Stimulated activated CD8-positive, alpha-beta memory T cell treated with anti-CD3 and anti-CD28 coated beads, Interleukin-15, amount 100 ng/mL, for 48 hours (primary cell): ENCODE measurements around the gene SRSF2.
"Not testable (repeated sequence)": the region's sequence is repeated elsewhere in the genome, so short reads cannot be mapped to it uniquely, and the experiment has no call there.

Source experiments
- DNase-seq, 2 donors: peaks; one replicate each; pipeline ENCODE4 v3.0.0-alpha.2; 2020; ENCODE audit warnings: low read depth in 2 of 2

The SRSF2 gene

DNA sequence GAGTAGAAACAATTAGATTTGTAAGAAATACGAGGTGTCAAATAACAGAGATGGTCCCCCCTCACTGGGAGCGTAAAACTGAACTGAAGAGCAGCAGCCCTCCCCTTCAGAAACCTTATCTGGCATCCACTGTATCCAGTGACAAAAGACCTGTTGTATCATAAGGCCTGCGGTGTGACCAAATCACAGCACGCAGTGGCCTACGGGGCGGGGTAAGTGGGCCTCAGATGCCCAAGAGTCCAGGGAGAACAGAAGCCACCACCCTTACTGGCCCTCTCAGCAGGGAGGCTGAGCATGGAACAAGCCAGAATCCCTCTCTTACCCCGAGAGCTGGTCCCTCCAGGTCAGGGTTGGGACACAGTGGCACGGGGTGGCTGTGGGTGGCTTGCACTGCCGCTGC, 16.2 kb downstream of the SRSF2 start:
- DNase-seq = no peak

DNA sequence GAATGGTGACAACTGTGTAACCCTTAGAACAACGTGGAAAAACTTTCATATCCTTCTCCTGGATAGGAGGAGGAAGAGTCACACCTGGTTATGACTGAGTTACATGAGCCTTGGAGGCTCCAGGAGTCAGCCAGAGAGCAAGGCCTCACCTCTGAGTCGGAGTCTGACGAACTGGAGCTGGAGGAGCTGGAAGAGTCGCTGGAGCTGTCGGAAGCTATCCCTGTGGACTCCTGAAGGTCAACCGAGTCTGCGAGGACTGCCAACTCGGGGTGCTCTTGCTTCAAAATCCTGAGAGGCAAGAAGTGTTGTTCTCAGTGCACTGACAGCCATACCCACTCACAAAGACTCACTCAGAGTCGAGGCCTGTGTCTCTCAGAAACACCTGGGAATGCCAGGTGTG, 16.9 kb downstream of the SRSF2 start:
- no peak for DNase-seq

DNA sequence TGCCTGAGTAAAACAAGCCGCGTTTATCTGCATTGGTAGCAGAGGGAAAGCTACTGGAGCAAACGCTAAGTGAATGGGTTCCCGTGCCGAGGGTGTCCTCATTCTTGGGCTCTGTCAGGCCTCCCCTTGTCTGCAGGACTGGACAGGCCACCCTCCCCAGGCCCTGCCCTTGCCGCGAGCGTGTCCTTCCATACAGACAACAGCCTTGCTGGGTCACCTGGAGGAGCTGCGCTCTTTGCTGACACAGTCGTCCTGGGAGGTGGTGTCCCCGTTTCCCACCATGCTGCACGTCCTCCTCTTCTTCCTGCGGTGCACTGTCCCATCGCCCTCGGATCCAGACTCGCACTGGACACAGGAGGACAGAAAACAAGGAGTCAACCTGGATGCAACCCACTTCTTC, 18.6 kb downstream of the SRSF2 start:
- DNase-seq = no peak

DNA sequence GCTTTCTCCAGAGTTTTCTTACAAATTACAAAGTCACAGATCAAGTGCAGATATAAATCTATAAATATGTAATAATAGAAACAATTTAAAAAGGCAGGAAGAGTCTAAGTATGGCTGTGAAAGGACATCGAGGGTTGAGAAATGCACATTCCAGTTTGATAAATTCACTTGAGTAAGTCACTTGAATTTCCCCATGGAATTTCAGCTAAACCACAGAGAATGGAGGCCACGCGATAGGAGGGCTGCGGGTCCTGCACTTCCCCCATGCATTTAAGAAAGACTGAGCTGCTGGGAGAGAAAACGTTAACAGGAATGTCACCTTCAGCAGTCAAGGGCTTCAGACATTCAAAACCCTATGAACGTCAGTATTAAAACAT, 20.3 kb downstream of the SRSF2 start:
- no peak for DNase-seq

DNA sequence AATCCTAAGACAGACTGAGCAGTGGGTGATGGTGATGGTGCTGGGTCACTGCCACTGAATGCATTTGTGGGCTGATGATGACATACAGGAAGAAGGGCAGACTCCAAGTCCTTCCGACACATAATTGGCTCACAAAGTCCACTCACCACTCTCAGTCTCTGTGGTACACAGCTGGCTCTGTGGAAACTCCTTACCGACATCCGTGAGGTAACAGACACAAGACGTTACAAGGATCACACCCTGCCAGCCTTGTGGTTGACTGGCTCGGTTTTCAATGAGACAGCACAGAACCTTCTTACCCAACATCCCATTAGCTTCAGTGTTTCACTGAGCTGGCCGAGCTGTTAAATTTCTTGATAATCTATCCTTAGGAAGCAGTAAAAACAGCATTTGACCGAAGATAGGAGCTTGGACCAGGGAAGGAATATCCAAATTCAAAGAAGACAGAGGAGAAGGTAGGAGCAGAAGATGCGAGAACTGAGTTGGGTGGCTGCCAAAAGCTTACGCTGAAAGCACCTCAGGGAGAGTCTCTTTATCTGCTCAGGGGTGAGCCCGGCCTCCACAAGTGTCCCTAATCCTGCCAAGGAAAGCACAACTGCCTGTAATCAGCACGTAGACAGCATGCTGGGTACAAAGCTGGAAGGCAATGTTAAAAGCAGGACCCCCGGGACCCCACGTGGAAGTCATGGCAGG, 20.8 kb downstream of the SRSF2 start:
- peak; percentile 70 to 71 for DNase-seq

DNA sequence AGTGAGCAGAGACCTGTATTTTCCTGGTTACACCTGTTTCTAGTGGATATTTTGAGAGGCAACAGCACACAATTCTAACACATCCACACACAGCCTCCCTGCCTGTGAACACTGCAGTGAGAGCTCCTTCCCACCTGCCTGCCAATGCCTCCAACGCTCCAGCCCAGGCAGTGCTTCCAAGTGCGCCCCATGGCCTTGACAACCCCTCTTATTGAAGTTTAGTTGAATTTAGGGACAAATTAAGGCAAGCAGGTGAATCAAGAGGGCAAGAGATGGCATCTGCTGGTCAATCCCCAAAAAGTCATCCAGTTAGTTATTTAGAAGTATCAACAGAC, 21.7 kb downstream of the SRSF2 start:
- DNase-seq = no peak

DNA sequence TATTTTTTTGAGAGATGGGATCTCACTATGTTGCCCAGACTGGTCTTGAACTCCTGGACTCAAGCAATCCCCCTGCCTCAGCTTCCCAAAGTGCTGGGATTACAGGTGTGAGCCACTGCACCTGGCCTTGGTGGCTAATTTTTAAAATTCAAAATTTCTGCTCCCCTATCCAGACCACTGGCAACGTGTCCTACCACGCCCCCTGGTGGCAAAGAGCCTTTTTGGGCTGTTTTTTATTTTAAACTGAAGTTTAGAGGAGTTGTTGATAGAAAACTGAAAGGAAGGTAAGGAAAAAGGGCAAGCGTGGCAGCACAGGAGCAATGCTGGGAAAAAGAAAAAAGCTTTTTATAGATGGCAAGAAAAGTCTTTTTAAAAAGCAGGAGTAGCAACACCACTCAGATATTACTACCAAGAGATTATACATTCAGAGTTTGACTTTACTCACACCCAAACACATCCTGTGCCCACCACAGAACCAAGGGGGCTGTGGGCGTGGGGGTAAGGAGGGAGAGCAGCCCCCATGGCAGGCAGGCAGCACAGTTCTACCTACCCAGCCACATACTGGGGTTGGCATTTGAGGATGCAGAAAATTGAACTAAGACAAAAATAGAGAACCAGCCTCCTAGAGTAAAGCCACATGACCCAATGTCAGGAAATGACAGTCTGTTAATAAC, 22.2 kb downstream of the SRSF2 start:
- DNase-seq = peak in 1 of 2 donors; percentile 58

DNA sequence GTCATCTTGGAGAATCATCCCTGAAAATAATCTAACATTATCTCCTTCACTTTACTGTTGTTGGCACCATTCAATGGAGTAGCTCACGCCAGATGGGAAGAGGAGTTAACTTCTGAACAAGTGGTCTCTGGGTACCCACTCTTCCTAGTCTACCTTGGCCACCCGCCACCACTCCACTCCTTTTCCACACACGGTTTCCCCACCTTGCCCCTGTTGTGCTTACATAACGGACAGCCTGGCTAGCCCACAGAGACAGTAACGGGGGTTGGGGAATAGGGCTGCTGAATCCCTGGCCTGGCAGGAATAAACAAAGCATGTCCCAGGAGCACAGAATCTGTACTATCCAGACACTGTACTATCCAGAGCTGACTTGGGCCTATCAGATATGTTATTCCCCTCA, 22.8 kb downstream of the SRSF2 start:
- DNase-seq = no peak

DNA sequence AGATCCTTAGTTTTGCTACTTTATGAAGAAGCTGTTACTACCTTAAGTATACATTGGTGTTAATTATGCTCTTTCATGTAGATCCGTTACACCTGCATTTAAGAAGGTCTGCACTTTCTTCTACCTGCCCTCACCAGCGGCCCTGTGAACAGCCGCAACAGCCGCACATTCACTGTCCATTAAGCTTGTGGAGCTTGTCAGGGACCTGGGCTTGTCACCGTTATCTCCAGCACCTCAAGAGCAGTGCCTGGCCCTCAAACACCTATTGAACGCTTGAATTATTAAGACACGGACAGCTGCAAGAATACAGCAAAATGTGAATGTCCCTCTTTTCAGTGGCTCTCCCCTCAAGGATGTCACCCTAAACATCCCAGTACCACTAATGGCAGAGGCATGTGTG, 23.4 kb downstream of the SRSF2 start:
- DNase-seq = no peak

DNA sequence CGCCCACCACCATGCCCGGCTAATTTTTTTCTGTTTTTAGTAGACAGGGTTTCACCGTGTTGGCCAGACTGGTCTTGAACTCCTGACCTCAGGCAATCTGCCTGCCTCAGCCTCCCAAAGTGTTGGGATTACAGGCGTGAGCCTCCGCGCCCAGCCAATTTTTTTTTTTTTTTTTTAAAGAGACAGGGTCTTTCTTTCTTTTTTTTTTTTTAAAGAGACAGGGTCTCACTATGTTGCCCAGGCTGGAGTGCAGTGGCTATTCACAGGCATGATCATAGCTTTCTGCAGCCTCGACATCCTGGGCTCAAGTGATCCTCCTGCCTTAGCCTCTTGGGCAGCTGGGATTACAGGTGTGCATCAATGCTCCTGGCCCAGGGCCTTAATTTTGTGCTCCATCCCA, 24.8 kb downstream of the SRSF2 start:
- not testable (repeated sequence) for DNase-seq

DNA sequence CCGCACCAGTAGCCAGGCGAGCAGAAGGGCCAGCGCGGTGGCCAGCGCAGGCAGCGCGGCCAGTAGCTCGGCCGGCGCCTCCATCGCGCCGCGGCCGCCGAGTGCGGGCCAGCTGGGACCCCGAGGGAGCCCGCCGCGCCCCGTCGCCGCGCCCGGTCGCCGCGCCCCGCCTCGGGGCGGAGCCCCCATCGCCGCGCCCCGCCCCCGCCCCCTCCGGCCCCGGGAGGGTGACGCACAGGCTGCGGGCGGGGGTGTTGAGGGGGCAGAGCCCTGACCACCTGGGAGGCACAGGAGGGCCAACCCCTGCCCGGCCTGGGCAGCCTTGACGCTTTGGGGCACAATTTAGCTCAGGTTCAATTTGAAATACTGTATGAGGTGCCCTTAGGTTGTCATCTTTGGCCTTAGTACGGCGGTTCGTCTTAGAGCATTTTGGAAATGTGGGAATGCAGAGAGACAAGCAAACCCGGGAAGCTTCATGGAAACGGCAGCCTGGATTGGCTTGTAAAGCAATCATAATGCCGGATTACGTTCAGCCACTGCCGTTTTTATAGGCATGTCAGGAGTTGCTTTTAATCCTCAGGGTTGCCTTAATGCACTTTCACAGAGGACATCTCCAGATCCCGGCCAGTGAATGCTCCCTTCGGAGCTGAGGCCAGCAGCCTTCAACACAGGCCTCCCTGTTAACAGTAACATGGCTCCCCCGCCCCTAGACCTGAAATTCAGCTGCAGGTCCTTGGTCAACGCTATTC, 26.1 kb downstream of the SRSF2 start, which contains the start of gene MXRA7:
TSS of gene MXRA7 (minus strand) at position 103 of the 749 bp plus-strand sequence. CDS start at position 84, 19 bp downstream.
- peak; percentile 46 to 59 for DNase-seq

DNA sequence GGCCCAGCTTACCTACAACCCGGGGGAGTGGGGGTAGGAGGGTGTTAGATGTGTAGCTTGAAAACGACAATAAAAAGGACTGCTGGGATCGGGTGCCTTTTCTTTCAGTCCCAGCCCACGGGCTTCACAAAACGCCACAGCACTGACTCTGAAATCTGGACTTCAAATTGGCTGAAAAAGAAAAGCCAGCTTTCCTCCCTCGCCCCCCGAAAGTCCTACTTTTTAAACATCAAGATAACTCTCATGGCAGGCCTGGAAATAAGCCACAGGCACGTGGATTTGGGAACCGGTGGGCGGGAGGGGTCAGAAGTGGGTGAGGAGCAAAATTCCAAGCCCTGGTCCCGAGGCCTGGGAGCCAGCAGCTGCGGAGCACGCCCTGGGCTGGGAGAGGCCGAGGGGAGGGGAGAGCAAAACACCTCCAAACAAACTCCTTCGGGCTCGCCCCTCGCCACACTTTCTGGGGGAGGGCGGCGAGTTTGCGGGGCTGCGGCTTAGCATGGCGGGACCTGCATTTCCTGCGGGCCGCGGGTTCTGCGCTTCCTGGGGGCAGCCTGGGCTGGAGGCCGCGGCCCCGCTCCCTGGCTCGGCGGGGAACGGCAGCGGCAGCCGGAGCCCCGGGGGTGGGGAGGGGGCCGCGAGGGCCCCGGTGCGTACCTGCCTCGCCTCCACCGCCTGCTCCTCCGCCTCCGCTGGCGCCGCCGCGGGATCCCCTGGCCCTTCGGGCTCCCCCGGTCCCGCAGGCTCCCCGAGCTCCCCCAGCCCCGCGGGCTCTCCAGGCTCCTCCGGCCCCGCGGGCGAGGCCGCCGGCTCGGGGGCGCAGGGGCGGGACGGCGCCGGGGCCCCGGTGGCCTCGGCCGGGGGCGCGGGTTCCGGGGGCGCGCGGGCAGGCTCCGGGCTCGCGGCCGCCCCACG, 26.9 kb downstream of the SRSF2 start:
- not testable (repeated sequence) for DNase-seq

DNA sequence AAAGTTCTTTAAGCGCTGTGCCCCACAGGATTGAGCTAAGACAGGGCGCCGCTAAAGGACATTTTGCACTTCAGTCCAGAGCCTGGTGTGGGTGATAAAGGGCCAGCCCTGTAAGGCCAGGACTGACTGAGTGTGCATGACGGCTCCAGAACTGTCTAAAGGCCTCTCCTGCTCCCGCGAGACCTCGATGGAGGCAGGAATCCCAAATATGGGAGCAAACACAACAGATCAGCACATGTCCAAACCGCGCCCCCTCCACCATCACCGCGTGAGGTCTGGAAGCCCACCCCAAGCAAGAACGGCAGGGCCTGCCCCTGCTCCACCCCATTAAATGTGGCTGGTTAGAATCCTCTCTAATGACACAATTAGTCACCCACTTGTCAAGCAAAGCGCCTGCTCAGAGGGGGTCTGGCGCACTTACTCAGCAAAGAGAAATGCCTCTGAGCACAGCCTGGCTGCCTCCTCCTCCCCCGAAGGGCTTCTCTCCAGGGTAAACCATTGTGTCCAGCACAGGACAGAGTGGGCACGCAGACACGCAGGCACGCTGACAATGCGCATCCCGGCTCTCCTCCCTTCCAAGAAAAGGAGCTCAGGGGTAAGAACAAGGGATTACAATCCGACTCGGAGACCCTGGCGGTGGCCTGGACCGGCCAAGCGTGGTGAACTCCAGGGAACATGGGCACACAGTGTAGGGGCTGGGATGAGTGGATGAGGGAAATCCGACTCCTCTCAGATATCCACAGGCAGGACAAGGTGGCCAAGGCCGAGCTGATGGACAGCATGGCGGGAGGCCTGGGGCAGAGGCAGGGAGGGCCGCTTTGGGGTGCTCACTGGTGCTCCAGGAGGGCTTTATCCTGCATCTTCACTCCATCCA, 27.8 kb downstream of the SRSF2 start:
- no peak for DNase-seq

DNA sequence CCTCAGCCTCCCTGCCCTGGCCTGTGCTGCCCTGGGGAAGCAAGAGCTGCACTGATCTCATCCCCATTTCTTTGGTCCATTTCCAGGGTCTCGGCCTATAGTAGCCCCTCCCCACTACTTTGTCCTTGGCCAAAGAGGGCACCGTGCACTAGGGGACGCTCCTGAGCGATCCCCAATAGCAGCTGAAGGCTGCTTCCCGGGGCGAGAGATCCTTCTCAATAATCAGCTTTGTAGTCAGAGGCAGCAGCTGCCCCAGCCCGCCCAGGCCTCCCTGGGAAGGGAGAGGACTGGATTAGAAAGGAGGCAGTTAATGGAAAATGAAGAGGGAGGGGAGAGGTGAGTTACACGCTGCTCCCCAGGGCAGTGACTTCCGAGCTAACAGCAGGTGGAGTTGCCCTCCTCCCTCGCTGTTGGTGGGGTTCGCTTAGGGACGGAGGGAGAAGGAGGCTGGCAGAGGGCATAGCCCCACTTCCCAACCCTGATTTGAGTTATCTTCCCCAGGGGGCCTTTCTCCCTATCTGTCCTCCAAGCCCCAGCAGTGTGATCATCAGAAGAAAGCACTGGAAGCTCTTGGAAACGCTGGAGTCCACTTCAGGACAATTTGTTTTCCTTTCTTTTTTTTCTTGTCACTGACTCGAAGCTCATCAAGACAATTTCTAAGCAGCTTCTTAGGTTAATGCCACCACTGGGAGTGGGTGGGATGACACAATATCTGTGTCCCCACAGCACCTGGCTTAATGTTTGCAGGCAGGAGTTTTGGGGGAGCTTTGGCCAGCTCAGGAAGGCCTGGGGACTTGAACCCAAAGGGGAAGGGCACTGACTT, 28.9 kb downstream of the SRSF2 start:
- no peak for DNase-seq

DNA sequence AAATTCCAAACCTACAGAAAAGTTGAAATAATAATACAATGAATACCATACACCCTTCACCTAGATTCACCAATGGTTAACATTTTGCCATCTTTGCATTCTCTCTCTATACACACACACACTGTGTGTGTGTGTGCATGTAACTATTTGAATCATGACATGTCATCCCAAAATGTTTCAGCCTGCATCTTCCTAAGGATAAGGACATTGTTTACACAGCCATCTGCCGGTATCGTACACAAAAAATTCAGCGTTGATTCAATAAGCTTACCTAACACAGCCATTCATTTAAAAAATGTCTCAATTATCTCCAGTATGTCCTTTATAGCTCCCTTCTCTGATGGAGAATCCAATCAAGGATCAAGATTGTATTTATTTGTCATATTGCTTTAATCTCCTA, 30.3 kb downstream of the SRSF2 start:
- DNase-seq = no peak

DNA sequence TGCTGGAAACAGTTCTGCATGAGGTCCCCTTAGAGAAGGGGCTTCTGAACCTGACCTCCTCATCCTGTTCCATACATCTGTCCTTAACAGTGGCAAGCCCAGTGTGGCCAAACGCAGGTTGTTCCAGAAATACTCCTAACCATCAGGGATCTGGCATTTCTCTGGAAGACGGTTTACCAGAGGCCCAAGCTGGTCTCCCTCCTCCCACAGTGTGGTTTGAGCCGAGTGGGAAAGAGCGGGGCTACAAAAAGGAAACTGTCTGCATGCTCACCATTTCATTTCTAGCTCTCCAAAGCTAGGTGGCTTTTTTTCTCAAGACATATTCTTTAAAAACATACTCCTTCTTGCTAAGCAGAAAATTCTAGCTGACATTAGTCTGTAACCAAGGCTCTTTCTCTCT, 32.3 kb downstream of the SRSF2 start:
- no peak for DNase-seq

DNA sequence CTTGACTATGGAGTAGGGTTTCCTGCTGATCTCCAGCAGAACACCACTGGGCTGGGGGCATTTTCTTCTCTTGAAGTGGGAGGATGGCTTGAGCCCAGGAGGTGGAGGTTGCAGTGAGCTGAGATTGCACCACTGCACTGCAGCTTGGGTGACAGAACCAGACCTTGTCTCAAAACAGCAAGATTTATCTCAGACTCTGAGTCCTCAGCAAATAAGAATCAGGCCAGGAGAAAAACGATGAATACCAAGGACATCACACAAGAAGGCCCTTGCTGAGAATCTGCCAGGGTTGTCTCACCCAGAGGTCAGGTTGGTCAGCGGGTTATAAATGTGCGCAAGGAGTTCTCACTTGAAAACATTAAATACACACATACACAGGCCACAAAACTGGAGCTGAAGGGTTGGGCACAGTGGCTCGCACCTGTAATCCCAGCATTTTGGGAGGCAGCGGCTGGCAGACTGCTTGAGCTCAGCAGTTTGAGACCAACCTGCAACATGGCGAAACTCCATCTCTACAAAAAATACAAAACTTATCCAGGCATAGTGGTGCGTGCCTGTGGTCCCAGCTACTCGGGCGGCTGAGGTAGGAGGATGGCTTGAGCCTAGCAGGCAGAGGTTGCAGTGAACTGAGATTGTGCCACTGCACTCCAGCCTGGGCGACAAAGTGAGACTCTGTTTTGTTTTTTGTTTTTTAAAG, 34.0 kb downstream of the SRSF2 start:
- no peak for DNase-seq

DNA sequence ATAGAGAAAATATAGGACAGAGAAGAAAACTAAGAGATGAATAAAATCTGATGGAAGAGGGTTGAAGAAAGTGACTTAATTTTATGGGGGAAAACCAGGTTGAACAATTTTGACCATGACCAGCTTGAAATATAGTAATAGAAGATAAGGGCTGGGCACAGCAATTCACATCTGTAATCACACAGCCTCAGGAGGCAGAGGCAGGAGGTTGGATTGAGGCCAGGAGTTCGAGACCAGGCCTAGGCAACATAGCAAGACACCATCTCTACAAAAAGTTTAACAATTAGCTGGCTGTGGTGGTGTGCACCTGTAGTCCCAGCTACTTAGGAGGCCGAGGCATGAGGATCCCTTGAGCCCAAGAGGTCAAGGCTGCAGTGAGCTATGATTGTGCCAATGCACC, 35.1 kb downstream of the SRSF2 start:
- DNase-seq = no peak

DNA sequence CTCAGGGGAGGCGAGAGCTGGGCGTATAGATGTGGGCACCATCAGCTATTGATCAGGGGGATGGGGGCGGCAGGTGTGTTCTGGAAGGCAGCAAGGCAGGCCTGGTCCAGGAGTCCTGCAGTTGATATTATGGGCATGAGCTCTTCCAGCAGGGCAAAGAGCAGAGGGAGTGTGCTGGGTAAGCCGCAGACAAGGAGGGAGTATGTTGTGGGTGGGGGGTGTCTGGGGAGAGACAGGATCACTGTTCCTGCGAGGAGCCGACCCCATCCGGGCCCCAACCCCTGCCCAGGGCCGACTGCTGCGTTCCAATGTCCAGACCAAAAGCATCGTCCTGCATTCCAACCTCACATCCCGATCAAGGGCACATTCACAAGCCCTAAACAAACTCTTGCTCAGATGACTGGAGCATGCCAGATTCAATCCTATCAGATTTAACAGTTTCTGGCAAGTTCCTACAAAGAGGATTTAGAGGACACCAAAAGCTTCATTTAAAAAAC, 35.6 kb downstream of the SRSF2 start:
- no peak for DNase-seq
